PC-9 (cell line): ENCODE data around the gene IGFBP7. TPM values are rescaled to one million over a fixed set of nuclear protein-coding genes. Genes with fewer than 3 reads are reported as not detected.

Source experiments
- BruUV-seq: library from RNA; stranded (reverse); fragments of 400-500 nt; replicated peaks from 2 replicates; lab custom pipeline; 2021; lab: Mats Ljungman, UMichigan
- CTCF ChIA-PET: fragments of 300-600 bp; sonication (Branson Sonifier 250); formaldehyde crosslinking; loops from one replicate; lab custom pipeline; 2022; ENCODE audit warnings: antibody characterized with exemption; lab: Charles Lee
- POLR2A ChIA-PET: fragments of 300-600 bp; sonication (Branson Sonifier 250); formaldehyde crosslinking; loops from one replicate; lab custom pipeline; 2022; ENCODE audit warnings: antibody characterized with exemption; ENCODE audit not compliant: unreplicated experiment; lab: Charles Lee
- DNase-seq, 2 experiments: peaks; one replicate each; pipeline versions ENCODE4 v3.0.0 to v3.0.0-alpha.2; 2015 to 2022; ENCODE audit warnings: mixed read lengths in 1 of 2
- H2AFZ ChIP-seq: fragments of 200-600 bp; sonication (generic); 2 replicates; pipeline ENCODE4 v1.8.1; 2017; ENCODE audit warnings: antibody characterized with exemption
- H3F3A ChIP-seq: fragments of 200-600 bp; sonication (generic); 2 replicates; pipeline ENCODE4 v1.8.1; 2017; ENCODE audit warnings: antibody characterized with exemption, mild to moderate bottlenecking, low read depth; ENCODE audit not compliant: insufficient read depth
- H3K27ac ChIP-seq: fragments of 200-600 bp; sonication (generic); 2 replicates; pipeline ENCODE4 v1.6.1; 2016; ENCODE audit warnings: mixed run types
- H3K27me3 ChIP-seq: fragments of 200-600 bp; sonication (generic); 2 replicates; pipeline ENCODE4 v1.6.1; 2016; ENCODE audit warnings: low read depth, mixed run types; ENCODE audit not compliant: insufficient read depth
- H3K36me3 ChIP-seq: fragments of 200-600 bp; sonication (generic); 2 replicates; pipeline ENCODE4 v1.6.1; 2016; ENCODE audit warnings: low read depth, mixed run types
- H3K4me1 ChIP-seq: fragments of 200-600 bp; sonication (generic); replicated peaks from 2 replicates; pipeline ENCODE4 v1.6.1; 2016; ENCODE audit warnings: mixed run types; ENCODE audit not compliant: insufficient read depth
- H3K4me2 ChIP-seq: fragments of 200-600 bp; sonication (generic); 2 replicates; pipeline ENCODE4 v1.6.1; 2017; ENCODE audit warnings: mixed run types
- H3K4me3 ChIP-seq: fragments of 200-600 bp; sonication (generic); 2 replicates; pipeline ENCODE4 v1.6.1; 2016; ENCODE audit warnings: mixed run types
- H3K79me2 ChIP-seq: fragments of 200-600 bp; sonication (generic); 2 replicates; pipeline ENCODE4 v1.6.1; 2017; ENCODE audit warnings: low read depth, mixed run types
- H3K9me2 ChIP-seq: fragments of 200-600 bp; sonication (generic); 2 replicates; pipeline ENCODE4 v1.8.1; 2017; ENCODE audit warnings: mild to moderate bottlenecking; ENCODE audit not compliant: insufficient read depth
- H3K9me3 ChIP-seq: fragments of 200-600 bp; sonication (generic); 2 replicates; pipeline ENCODE4 v1.8.1; 2016; ENCODE audit warnings: low read depth; ENCODE audit not compliant: insufficient read depth
- H4K20me1 ChIP-seq: fragments of 200-600 bp; sonication (generic); 2 replicates; pipeline ENCODE4 v1.8.1; 2017; ENCODE audit not compliant: insufficient read depth
- CTCF ChIP-seq: fragments of 200-600 bp; sonication (generic); conservative IDR thresholded peaks from 2 replicates; pipeline ENCODE4 v1.6.1; 2017; ENCODE audit warnings: mixed run types, antibody characterized with exemption, mild to moderate bottlenecking, moderate library complexity
- EZH2 ChIP-seq: fragments of 200-600 bp; sonication (generic); IDR thresholded peaks from 2 replicates; pipeline ENCODE4 v1.8.0; 2017; ENCODE audit warnings: antibody characterized with exemption, low read depth
- intact Hi-C: fragments of 100-400 bp; cut with micrococcal nuclease; formaldehyde crosslinking; loops from one replicate; pipeline ENCODE4 v1.10.0; 2022; ENCODE audit not compliant: unreplicated experiment
- total RNA-seq: library from RNA; stranded (reverse); gene quantifications from 2 replicates; pipeline ENCODE4 v1.2.3, GENCODE V29; 2021

The IGFBP7 gene
- total RNA-seq, 1 experiment from 2014 or later, result 127 TPM

DNA sequence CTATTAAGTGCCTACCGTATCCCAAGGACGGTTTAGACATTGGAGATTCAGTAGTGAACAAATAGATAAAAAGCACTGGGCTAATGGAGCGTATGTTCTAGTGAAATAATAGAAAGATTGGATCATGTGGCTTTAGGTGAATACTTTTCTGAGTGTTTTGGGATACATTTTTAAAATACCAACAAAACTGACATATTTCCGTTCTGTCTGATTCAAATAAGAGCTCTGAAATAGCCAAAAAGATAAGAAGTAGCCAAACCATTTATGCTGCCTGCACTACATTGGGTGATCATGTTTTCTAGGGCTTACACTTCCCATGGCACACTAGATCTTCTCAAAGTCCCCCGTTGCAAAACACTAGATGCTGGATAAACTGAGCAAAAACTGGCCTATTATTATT, 14.2 kb downstream of the IGFBP7 start:
- no peaks in the 10 kb centered on the region for H3K36me3 ChIP-seq
- no peaks in the 10 kb centered on the region for H3K79me2 ChIP-seq
- H3K4me2 ChIP-seq, result no peak overlapping the region
- no peak overlapping the region for H3K27ac ChIP-seq
- H3F3A ChIP-seq, result no peaks in the 10 kb centered on the region
- no peaks in the 10 kb centered on the region for H3K27me3 ChIP-seq
- no peaks in the 10 kb centered on the region for H3K9me3 ChIP-seq
- ChIA-PET POLR2A (no interaction called here), CTCF (no interaction called here)
- no peak overlapping the region for H2AFZ ChIP-seq
- BruUV-seq, result no TSS peak
- no peaks in the 10 kb centered on the region for H3K9me2 ChIP-seq
- TF ChIP-seq EZH2 (no peak), CTCF (no peak)
- intact Hi-C loops, result no loop called here
- H3K4me1 ChIP-seq, result no peaks in the 10 kb centered on the region
- no peak for DNase-seq
- H3K4me3 ChIP-seq, result no peak overlapping the region
- H4K20me1 ChIP-seq, result no peaks in the 10 kb centered on the region

- Histone ChIP-seq H4K20me1 (no peaks in the 10 kb centered on the region), H3K4me1 (no peaks in the 10 kb centered on the region), H3K79me2 (no peaks in the 10 kb centered on the region), H3K4me2 (no peak overlapping the region), H3K9me3 (no peaks in the 10 kb centered on the region), H3K27ac (no peak overlapping the region), H3K27me3 (no peaks in the 10 kb centered on the region), H3K9me2 (no peaks in the 10 kb centered on the region), H3F3A (no peaks in the 10 kb centered on the region), H3K36me3 (no peaks in the 10 kb centered on the region), H2AFZ (no peak overlapping the region), H3K4me3 (no peak overlapping the region)
- CTCF ChIA-PET, result no interaction called here
- BruUV-seq, result no TSS peak
- intact Hi-C loops, result no loop called here
- DNase-seq, result no peak
- no peak for TF ChIP-seq EZH2
- TF ChIP-seq CTCF, result no peak
- POLR2A ChIA-PET, result interaction anchor here (0.5 kb wide), 1 partner anchor 33 kb away, joined by 3 read pairs; no protein-coding TSS in a partner anchor
These were observed 14.9 kb downstream of the IGFBP7 start for GRCh38 chr4:57095245-57095644.

DNA sequence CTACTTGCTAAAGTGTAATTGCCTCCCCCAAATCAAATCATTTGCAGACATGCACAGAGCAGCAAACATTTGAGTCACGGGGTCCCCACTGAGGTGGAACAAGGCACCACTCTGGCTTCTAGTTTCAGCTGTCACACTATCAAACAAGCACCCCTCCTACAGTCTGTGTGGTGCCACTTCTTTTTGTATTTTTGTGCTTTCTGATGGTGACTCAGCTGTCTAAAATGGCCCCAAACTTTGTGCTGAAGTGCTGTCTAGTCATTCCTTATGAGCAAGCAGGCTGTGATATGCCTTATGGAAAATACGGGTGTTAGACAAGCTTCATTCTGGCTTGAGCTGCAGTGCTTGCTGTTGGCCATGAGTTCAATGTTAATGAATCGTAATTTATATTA, 15.4 kb downstream of the IGFBP7 start:
- no peaks in the 10 kb centered on the region for H3K36me3 ChIP-seq
- no peaks in the 10 kb centered on the region for H4K20me1 ChIP-seq
- no peak overlapping the region for H3K4me3 ChIP-seq
- intact Hi-C loops, result no loop called here
- no peak for DNase-seq
- ChIA-PET CTCF (no interaction called here), POLR2A (interaction anchor here (0.5 kb wide), 1 partner anchor 33 kb away, joined by 3 read pairs; no protein-coding TSS in a partner anchor)
- no peak overlapping the region for H2AFZ ChIP-seq
- H3K27ac ChIP-seq, result no peak overlapping the region
- no TSS peak for BruUV-seq
- TF ChIP-seq CTCF (no peak), EZH2 (no peak)
- H3K9me2 ChIP-seq, result no peaks in the 10 kb centered on the region
- H3K79me2 ChIP-seq, result no peaks in the 10 kb centered on the region
- no peaks in the 10 kb centered on the region for H3K27me3 ChIP-seq
- H3K9me3 ChIP-seq, result no peaks in the 10 kb centered on the region
- H3K4me1 ChIP-seq, result no peaks in the 10 kb centered on the region
- no peak overlapping the region for H3K4me2 ChIP-seq
- H3F3A ChIP-seq, result no peaks in the 10 kb centered on the region
